Panc1 (cell line): ENCODE measurements around the gene LYPD6.

Experiments
- CTCF ChIP-seq: fragments of 450-650 bp; IDR thresholded peaks from 2 replicates; pipeline ENCODE4 v1.5.1; 2017; ENCODE audit warnings: mild to moderate bottlenecking
- POLR2AphosphoS5 ChIP-seq: IDR thresholded peaks from 2 replicates; pipeline ENCODE4 v1.6.1; 2012; ENCODE audit warnings: mild to moderate bottlenecking, low read depth, low read length, moderate library complexity
- REST ChIP-seq, 2 experiments: IDR thresholded peaks; 2 replicates each; pipeline ENCODE4 v1.6.1; 2011 to 2012; ENCODE audit warnings: low read depth in 2 of 2, control low read depth in 1 of 2, low read length in 1 of 2, mild to moderate bottlenecking in 1 of 2, moderate library complexity in 1 of 2; ENCODE audit not compliant: insufficient read depth in 1 of 2
- SIN3A ChIP-seq: IDR thresholded peaks from 2 replicates; pipeline ENCODE4 v1.6.1; 2012; ENCODE audit warnings: low read depth, mild to moderate bottlenecking, low read length, moderate library complexity, borderline replicate concordance; ENCODE audit not compliant: insufficient read depth
- TCF7L2 ChIP-seq: IDR thresholded peaks from 2 replicates; pipeline ENCODE4 v1.6.1; 2011; ENCODE audit warnings: mild to moderate bottlenecking, low read depth, low read length, inconsistent platforms

GRCh38 chr2:149423630-149424029 is 93.2 kb downstream of the LYPD6 start:
- TF ChIP-seq CTCF (no peak), POLR2AphosphoS5 (no peak), SIN3A (no peak), REST (IDR thresholded peaks at IDR 0.05; ENCODE audit: insufficient read depth in 1 of 2, low read depth in 2 of 2, low read length in 1 of 2) (no peak), TCF7L2 (no peak)
